ENCODE data around the gene TMEM154. TPM values are rescaled to one million over a fixed set of nuclear protein-coding genes. Genes with fewer than 3 reads are reported as not detected.

TMEM154 gene
- total and polyA plus RNA-seq, 4 donors = 0.56 to 2.3 (median 0.94) TPM

DNA sequence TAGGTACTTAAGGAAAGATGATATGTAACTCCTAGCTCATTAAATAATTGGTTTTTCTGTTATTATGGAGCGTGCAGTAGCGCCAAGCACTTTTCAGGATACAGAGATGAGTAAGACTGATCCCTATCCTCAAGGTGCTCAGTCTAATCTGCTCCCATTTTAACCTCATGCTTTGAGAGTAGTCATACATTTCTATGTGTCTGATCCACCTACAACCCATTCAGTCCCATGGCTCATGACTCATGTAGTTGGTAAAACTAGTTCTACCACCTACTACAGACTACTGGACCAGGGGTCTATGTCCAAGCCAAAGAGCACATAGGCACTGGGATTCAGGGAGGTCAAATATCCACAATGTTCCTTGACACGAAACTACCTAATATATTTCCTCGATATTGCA, 60.8 kb downstream of the TMEM154 start:
- H3K27ac ChIP-seq (ENCODE audit: low read depth, low read length) = no peak overlapping the region
- H3K36me3 ChIP-seq (ENCODE audit: control insufficient read depth, insufficient read depth, low read length) = no peaks in the 10 kb centered on the region
- H3K9me3 ChIP-seq (ENCODE audit: control insufficient read depth, insufficient read depth, low read length) = no peaks in the 10 kb centered on the region
- DNase-seq (ENCODE audit: low read depth in 4 of 6, low spot score in 6 of 6) = no peak
- H3K27me3 ChIP-seq (ENCODE audit: control insufficient read depth, insufficient read depth, low read length) = no peaks in the 10 kb centered on the region
- H3K4me1 ChIP-seq (ENCODE audit: control insufficient read depth, insufficient read depth, low read length) = no peaks in the 10 kb centered on the region
- no peak overlapping the region for H3K4me3 ChIP-seq (ENCODE audit: low read depth, low read length)
- 80% methylated on average over 3 of the region's 4 CpGs for WGBS (ENCODE audit: insufficient coverage)

DNA sequence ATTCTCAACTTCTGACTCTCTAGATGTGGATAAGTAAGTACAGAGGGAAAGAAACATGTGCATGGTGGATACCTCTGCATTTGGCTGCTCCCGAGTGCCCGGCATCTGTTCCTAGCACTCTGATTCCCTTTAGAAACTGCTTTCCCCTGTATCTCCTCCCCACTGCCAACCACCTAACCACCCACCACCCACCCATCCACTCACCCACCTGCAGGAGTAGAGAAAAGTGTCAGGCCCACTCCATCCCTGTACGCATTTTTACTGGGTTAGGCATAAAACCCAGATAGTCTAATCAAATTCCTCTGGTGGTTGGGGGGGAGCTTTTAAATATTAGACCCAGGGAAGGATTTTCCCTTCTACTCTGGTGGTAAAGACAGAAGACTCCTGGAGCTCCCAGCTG, 63.0 kb downstream of the TMEM154 start:
- Histone ChIP-seq H3K4me1 (ENCODE audit: control insufficient read depth, insufficient read depth, low read length) (no peaks in the 10 kb centered on the region), H3K27me3 (ENCODE audit: control insufficient read depth, insufficient read depth, low read length) (no peaks in the 10 kb centered on the region), H3K27ac (ENCODE audit: low read depth, low read length) (no peak overlapping the region), H3K4me3 (ENCODE audit: low read depth, low read length) (no peak overlapping the region), H3K9me3 (ENCODE audit: control insufficient read depth, insufficient read depth, low read length) (no peaks in the 10 kb centered on the region), H3K36me3 (ENCODE audit: control insufficient read depth, insufficient read depth, low read length) (no peaks in the 10 kb centered on the region)
- 93% methylated on average over 2 of the region's 3 CpGs for WGBS (ENCODE audit: insufficient coverage)
- DNase-seq (ENCODE audit: low read depth in 4 of 6, low spot score in 6 of 6) = no peak

DNA sequence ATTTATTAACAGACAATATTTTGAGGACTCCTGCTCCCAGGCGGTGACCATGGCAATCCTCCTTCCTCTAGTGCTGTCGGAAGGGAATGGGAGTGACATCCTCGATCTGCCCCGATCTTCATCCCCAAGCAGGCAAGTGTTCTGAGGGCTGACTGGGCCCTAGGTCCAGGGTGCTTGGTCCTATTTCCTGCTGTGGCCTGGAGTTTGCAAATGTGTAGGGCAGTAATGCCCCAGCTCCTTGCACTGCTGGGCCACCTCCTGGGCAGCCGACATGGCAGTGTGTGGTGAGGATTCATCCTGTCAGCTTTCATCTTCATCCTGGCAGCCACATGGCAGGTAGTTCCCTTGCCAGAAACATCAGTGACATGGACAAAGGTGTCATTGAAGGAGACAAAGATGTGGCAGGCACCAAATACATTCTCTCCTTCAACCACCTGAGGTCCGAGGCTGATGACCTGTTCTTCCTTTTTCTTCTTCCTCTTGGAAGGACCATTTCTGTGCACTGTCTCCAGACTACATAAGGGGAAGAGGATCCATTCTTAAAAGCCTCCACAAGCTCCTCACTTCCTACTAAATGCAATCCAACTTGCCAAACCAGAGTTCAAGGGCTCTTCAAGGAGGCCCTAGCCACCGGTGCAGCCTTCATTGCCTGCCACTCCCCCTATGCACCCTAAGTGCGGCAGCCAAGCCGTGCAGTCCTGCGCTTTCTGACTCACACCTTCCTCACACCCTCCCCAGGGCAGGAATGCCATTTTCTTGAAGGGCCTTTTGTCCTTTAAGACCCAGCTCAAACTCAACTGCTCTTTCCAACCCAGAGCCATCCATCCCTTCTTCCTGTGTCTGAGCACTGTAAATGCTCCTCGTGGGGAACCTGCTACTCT, 65.7 kb downstream of the TMEM154 start:
- no peaks in the 10 kb centered on the region for H3K9me3 ChIP-seq (ENCODE audit: control insufficient read depth, insufficient read depth, low read length)
- no peak overlapping the region for H3K27ac ChIP-seq (ENCODE audit: low read depth, low read length)
- H3K36me3 ChIP-seq (ENCODE audit: control insufficient read depth, insufficient read depth, low read length) = no peaks in the 10 kb centered on the region
- H3K4me1 ChIP-seq (ENCODE audit: control insufficient read depth, insufficient read depth, low read length) = no peaks in the 10 kb centered on the region
- WGBS (ENCODE audit: insufficient coverage) = 88% methylated on average over 11 of the region's 11 CpGs
- no peaks in the 10 kb centered on the region for H3K27me3 ChIP-seq (ENCODE audit: control insufficient read depth, insufficient read depth, low read length)
- DNase-seq (ENCODE audit: low read depth in 4 of 6, low spot score in 6 of 6) = no peak
- H3K4me3 ChIP-seq (ENCODE audit: low read depth, low read length) = no peak overlapping the region

DNA sequence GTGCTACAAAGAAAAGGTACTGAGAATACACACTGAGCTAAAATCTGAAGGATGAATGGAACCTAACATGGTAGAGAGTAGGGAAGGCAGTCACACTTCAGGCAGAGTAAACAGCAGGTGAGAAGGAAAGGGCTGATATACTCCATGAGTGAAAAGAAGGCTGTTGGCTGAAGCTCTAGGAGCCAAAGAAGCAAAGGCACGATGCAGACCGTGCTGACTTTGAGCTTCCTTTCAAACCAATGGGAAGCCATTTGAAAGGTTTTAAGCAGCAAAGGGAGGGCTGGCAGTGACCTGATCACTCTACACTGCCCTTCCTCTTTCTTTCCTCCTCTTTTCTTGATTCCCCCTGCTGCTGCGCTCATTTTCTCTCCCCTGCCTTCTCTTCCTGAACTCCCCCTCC, 66.4 kb downstream of the TMEM154 start:
- DNase-seq (ENCODE audit: low read depth in 4 of 6, low spot score in 6 of 6) = no peak
- Histone ChIP-seq H3K27ac (ENCODE audit: low read depth, low read length) (no peak overlapping the region), H3K9me3 (ENCODE audit: control insufficient read depth, insufficient read depth, low read length) (no peaks in the 10 kb centered on the region), H3K4me1 (ENCODE audit: control insufficient read depth, insufficient read depth, low read length) (no peaks in the 10 kb centered on the region), H3K27me3 (ENCODE audit: control insufficient read depth, insufficient read depth, low read length) (no peaks in the 10 kb centered on the region), H3K4me3 (ENCODE audit: low read depth, low read length) (no peak overlapping the region), H3K36me3 (ENCODE audit: control insufficient read depth, insufficient read depth, low read length) (no peaks in the 10 kb centered on the region)
- WGBS (ENCODE audit: insufficient coverage) = 22% methylated on average over 2 of the region's 3 CpGs

DNA sequence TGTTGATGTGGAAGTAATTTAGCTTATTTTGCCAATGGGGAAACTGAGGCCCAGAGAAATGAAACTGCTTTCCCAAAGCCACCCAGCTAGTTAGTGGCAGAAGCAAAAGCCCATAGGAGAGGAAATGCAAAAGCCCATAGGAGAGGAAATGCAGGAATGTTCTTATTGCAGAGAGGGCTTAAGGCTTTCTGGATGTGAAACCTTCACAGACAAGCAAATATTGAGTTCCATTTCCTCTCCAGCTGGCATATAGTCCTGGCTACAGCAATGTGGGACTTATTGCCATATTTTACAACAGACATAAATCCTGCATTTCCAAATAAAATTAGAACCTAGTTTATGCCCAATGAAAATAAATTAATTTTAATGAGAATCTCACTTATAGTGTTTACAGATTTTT, 69.7 kb downstream of the TMEM154 start:
- H3K9me3 ChIP-seq (ENCODE audit: control insufficient read depth, insufficient read depth, low read length) = no peaks in the 10 kb centered on the region
- H3K27me3 ChIP-seq (ENCODE audit: control insufficient read depth, insufficient read depth, low read length) = no peaks in the 10 kb centered on the region
- no peaks in the 10 kb centered on the region for H3K36me3 ChIP-seq (ENCODE audit: control insufficient read depth, insufficient read depth, low read length)
- H3K4me1 ChIP-seq (ENCODE audit: control insufficient read depth, insufficient read depth, low read length) = peaks cover 18% of the 10 kb centered on the region
- H3K4me3 ChIP-seq (ENCODE audit: low read depth, low read length) = no peak overlapping the region
- H3K27ac ChIP-seq (ENCODE audit: low read depth, low read length) = no peak overlapping the region
- peak in 2 of 6 donors; percentile 9 to 71 for DNase-seq (ENCODE audit: low read depth in 4 of 6, low spot score in 6 of 6)

DNA sequence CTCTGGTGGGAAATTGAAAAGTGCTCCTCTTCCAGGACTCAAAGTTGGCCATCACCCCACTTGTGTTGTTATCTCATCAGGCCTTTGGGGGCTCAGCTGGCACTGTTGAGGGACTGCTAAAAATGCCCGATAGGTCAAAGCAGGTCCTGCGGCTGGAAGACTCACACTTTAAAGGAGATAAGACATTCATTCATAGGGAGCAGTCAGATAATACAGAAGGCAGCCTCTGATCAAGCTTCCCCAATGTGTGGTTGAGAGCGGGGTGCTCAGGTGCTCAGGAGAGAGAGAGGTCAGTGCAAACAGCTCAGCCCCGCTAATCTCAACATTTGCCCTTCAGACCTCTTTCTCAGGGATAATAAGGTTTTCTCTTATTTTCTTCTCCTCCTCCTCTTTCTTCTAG, 70.3 kb downstream of the TMEM154 start:
- Histone ChIP-seq H3K4me1 (ENCODE audit: control insufficient read depth, insufficient read depth, low read length) (peaks cover 23% of the 10 kb centered on the region), H3K36me3 (ENCODE audit: control insufficient read depth, insufficient read depth, low read length) (no peaks in the 10 kb centered on the region), H3K27me3 (ENCODE audit: control insufficient read depth, insufficient read depth, low read length) (no peaks in the 10 kb centered on the region), H3K4me3 (ENCODE audit: low read depth, low read length) (no peak overlapping the region), H3K9me3 (ENCODE audit: control insufficient read depth, insufficient read depth, low read length) (no peaks in the 10 kb centered on the region), H3K27ac (ENCODE audit: low read depth, low read length) (no peak overlapping the region)
- no peak for DNase-seq (ENCODE audit: low read depth in 4 of 6, low spot score in 6 of 6)
- 80% methylated on average over 1 of the region's 4 CpGs for WGBS (ENCODE audit: insufficient coverage)

DNA sequence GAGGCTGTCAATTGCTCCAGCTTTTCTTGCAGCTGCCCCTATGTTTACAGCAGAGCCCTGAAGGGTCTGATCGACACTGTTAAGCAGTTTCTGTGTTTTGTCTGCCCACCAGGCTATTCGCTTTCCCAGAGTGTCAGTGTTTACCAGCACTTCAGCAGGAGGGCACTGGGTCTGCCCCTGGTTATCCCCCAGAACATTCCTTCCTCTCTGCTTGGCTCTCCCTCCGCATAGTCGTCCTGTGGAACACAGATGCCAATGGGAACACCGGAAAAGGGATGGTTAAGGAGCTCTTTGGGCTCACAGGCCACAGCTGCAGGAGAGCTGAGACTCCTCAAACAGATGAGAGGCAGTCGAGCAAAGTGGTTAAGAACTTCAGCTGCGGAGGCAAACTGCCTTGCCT, 72.6 kb downstream of the TMEM154 start:
- no peaks in the 10 kb centered on the region for H3K36me3 ChIP-seq (ENCODE audit: control insufficient read depth, insufficient read depth, low read length)
- no peak for DNase-seq (ENCODE audit: low read depth in 4 of 6, low spot score in 6 of 6)
- WGBS (ENCODE audit: insufficient coverage) = 12% methylated on average over 6 of the region's 7 CpGs
- H3K27ac ChIP-seq (ENCODE audit: low read depth, low read length) = no peak overlapping the region
- H3K4me1 ChIP-seq (ENCODE audit: control insufficient read depth, insufficient read depth, low read length) = peaks cover 23% of the 10 kb centered on the region
- no peaks in the 10 kb centered on the region for H3K9me3 ChIP-seq (ENCODE audit: control insufficient read depth, insufficient read depth, low read length)
- H3K27me3 ChIP-seq (ENCODE audit: control insufficient read depth, insufficient read depth, low read length) = peaks cover 3% of the 10 kb centered on the region
- H3K4me3 ChIP-seq (ENCODE audit: low read depth, low read length) = no peak overlapping the region

DNA sequence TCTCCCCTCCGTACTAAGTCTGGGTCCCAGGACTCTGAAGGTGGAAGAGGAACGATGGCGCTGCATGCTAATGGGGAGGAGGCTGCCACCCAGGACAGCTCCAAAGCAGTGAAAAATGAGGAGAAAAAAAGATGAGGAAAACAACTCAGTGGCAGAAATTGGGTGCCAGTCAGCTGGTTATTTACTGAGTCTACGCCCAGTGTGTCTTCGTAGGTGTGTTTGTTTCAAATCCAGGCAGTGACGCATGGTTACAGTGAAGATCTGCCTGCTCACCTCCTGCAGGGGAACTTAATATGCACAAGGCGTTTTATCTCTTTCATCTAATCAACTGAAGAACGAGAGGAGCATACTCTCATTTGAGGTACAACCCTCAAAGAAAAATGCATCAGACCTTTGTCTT, 73.0 kb downstream of the TMEM154 start:
- Histone ChIP-seq H3K4me3 (ENCODE audit: low read depth, low read length) (no peak overlapping the region), H3K4me1 (ENCODE audit: control insufficient read depth, insufficient read depth, low read length) (peaks cover 23% of the 10 kb centered on the region), H3K9me3 (ENCODE audit: control insufficient read depth, insufficient read depth, low read length) (no peaks in the 10 kb centered on the region), H3K36me3 (ENCODE audit: control insufficient read depth, insufficient read depth, low read length) (no peaks in the 10 kb centered on the region), H3K27me3 (ENCODE audit: control insufficient read depth, insufficient read depth, low read length) (peaks cover 3% of the 10 kb centered on the region), H3K27ac (ENCODE audit: low read depth, low read length) (no peak overlapping the region)
- WGBS (ENCODE audit: insufficient coverage) = 27% methylated on average over 5 of the region's 8 CpGs
- DNase-seq (ENCODE audit: low read depth in 4 of 6, low spot score in 6 of 6) = peak in 2 of 6 donors; percentile 54 to 88

DNA sequence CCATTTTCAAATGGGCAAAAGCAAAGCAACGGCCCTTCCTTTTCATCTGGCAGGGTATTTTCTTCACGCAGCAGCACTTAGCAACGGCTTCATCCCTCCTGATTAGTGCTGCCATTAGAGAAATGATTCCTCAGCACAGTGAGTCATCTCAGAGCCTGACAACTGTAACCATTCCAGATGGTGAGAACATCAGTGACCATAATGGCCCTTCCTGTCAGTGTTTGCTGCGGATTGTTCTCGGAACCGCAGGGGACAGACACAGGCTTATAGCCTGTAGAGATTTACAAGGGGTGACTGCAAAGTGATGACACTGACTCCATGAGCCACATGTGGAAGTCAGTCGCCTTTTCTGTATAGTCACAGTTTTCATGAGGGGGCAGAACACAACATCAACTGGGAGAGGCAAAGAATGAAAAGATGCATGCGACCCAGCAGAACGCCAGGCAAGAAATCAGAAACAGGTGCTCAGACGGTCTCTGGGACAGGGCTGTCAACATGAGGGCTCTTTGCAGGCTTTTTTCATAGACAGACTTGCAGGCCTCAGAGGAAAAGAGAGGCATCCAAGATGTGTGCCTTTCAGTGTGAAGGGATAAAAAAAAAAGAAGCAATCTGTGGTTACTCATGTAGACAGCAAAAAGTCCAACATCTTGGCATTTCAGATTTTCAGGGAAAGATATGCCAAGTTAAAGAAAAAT, 74.0 kb downstream of the TMEM154 start:
- peaks cover 23% of the 10 kb centered on the region for H3K4me1 ChIP-seq (ENCODE audit: control insufficient read depth, insufficient read depth, low read length)
- H3K27me3 ChIP-seq (ENCODE audit: control insufficient read depth, insufficient read depth, low read length) = peaks cover 3% of the 10 kb centered on the region
- peak in 1 of 6 donors; percentile 85 for DNase-seq (ENCODE audit: low read depth in 4 of 6, low spot score in 6 of 6)
- H3K27ac ChIP-seq (ENCODE audit: low read depth, low read length) = no peak overlapping the region
- no peaks in the 10 kb centered on the region for H3K36me3 ChIP-seq (ENCODE audit: control insufficient read depth, insufficient read depth, low read length)
- WGBS (ENCODE audit: insufficient coverage) = 26% methylated on average over 10 of the region's 10 CpGs
- no peak overlapping the region for H3K4me3 ChIP-seq (ENCODE audit: low read depth, low read length)
- no peaks in the 10 kb centered on the region for H3K9me3 ChIP-seq (ENCODE audit: control insufficient read depth, insufficient read depth, low read length)

DNA sequence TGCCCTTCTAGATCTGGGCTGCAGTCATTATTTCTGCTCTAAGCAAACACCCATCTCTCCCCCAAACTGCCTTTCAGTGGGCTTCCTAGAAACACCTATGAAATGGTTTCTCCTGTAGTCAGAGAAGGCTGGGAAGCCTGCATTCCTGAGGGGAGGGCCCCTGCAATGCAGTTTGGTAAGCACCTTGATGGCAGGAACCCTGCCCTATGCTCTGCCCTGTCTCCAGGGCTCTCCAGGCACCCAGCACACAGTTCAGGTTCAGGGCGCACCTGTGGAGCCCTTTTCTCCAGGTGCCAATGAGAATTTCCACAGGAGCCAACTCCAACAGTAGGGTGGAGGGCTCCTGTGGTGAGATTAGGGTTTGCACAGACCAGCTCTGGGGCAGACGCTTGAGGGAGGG, 74.8 kb downstream of the TMEM154 start:
- Histone ChIP-seq H3K27me3 (ENCODE audit: control insufficient read depth, insufficient read depth, low read length) (peaks cover 3% of the 10 kb centered on the region), H3K4me1 (ENCODE audit: control insufficient read depth, insufficient read depth, low read length) (peaks cover 23% of the 10 kb centered on the region), H3K27ac (ENCODE audit: low read depth, low read length) (no peak overlapping the region), H3K4me3 (ENCODE audit: low read depth, low read length) (no peak overlapping the region), H3K9me3 (ENCODE audit: control insufficient read depth, insufficient read depth, low read length) (no peaks in the 10 kb centered on the region), H3K36me3 (ENCODE audit: control insufficient read depth, insufficient read depth, low read length) (no peaks in the 10 kb centered on the region)
- no peak for DNase-seq (ENCODE audit: low read depth in 4 of 6, low spot score in 6 of 6)
- no CpG with 5 or more reads among the region's 2 CpGs for WGBS (ENCODE audit: insufficient coverage)
